Brain microvascular endothelial cell (primary cell): ENCODE results near the gene FNDC3B.
A peak's percentile ranks its signal among the peaks of the same experiment; 100 is the strongest.

Experiments
- DNase-seq: peaks from one replicate; pipeline ENCODE4 v3.0.0-alpha.2; 2020
- H3K27ac ChIP-seq: fragments of 250-450 bp; sonication (Bioruptor Pico); 2 replicates; pipeline ENCODE4 v1.5.1; 2020; ENCODE audit warnings: mild to moderate bottlenecking, moderate library complexity
- H3K27me3 ChIP-seq: fragments of 250-450 bp; sonication (Bioruptor Pico); replicated peaks from 2 replicates; pipeline ENCODE4 v1.5.1; 2020; ENCODE audit warnings: mild to moderate bottlenecking
- H3K36me3 ChIP-seq: fragments of 250-450 bp; sonication (Bioruptor Pico); replicated peaks from 2 replicates; pipeline ENCODE4 v1.5.1; 2020; ENCODE audit warnings: mild to moderate bottlenecking
- H3K4me3 ChIP-seq: 2 replicates; pipeline ENCODE4 v1.5.1; 2011; ENCODE audit warnings: low read depth, mild to moderate bottlenecking, control low read depth, low read length, moderate library complexity
- CTCF ChIP-seq: IDR thresholded peaks from 2 replicates; pipeline ENCODE4 v1.5.1; 2011; ENCODE audit warnings: low read depth, mild to moderate bottlenecking, moderate library complexity, low read length, control low read depth, inconsistent platforms; ENCODE audit errors: missing control alignments
- in situ Hi-C: cut with HindIII; loops from 2 replicates; pipeline ENCODE4 v1.10.0; 2017; ENCODE audit warnings: low sequenced_read_pairs, low pct_ligation_motif_present

Gene FNDC3B

GRCh38 chr3:172066880-172067796 is 27.8 kb downstream of the FNDC3B start:
- H3K27me3 ChIP-seq: no peaks in the 10 kb centered on the region
- DNase-seq: no peak
- in situ Hi-C loops: no loop called here
- H3K36me3 ChIP-seq: peaks cover 32% of the 10 kb centered on the region
- H3K27ac ChIP-seq: peak overlapping the region; percentile 38
- no peak overlapping the region for H3K4me3 ChIP-seq
- TF ChIP-seq CTCF: no peak

GRCh38 chr3:172067837-172068440 is 28.6 kb downstream of the FNDC3B start:
- H3K27ac ChIP-seq: no peak overlapping the region
- H3K36me3 ChIP-seq: peaks cover 39% of the 10 kb centered on the region
- no peak for TF ChIP-seq CTCF
- DNase-seq: no peak
- no peaks in the 10 kb centered on the region for H3K27me3 ChIP-seq
- in situ Hi-C loops: no loop called here
- H3K4me3 ChIP-seq: no peak overlapping the region

- in situ Hi-C loops: no loop called here
- Histone ChIP-seq H3K4me3 (no peak overlapping the region), H3K36me3 (peaks cover 43% of the 10 kb centered on the region), H3K27ac (no peak overlapping the region), H3K27me3 (no peaks in the 10 kb centered on the region)
- TF ChIP-seq CTCF: no peak
- no peak for DNase-seq
Measured at GRCh38 chr3:172068977-172069376, 29.6 kb downstream of the FNDC3B start.

GRCh38 chr3:172069478-172069877 is 30.1 kb downstream of the FNDC3B start:
- Histone ChIP-seq H3K27ac (no peak overlapping the region), H3K36me3 (peaks cover 45% of the 10 kb centered on the region), H3K27me3 (no peaks in the 10 kb centered on the region), H3K4me3 (no peak overlapping the region)
- no peak for TF ChIP-seq CTCF
- no peak for DNase-seq
- in situ Hi-C loops: no loop called here

GRCh38 chr3:172070269-172070668 is 30.9 kb downstream of the FNDC3B start:
- DNase-seq: no peak
- in situ Hi-C loops: no loop called here
- Histone ChIP-seq H3K27ac (no peak overlapping the region), H3K4me3 (no peak overlapping the region), H3K36me3 (peaks cover 46% of the 10 kb centered on the region), H3K27me3 (no peaks in the 10 kb centered on the region)
- TF ChIP-seq CTCF: no peak

- no peak for TF ChIP-seq CTCF
- Histone ChIP-seq H3K4me3 (no peak overlapping the region), H3K27ac (no peak overlapping the region), H3K27me3 (no peaks in the 10 kb centered on the region), H3K36me3 (peaks cover 47% of the 10 kb centered on the region)
- DNase-seq: no peak
- in situ Hi-C loops: no loop called here
Measured at GRCh38 chr3:172070802-172071201, 31.4 kb downstream of the FNDC3B start.
